H1 (cell line): ENCODE data around the gene LRRC8D. TPM values are rescaled to one million over a fixed set of nuclear protein-coding genes. Genes with fewer than 3 reads are reported as not detected.

Source experiments
- NRF1 ChIP-seq: IDR thresholded peaks from 2 replicates; pipeline ENCODE4 v1.6.1; 2011; ENCODE audit warnings: mild to moderate bottlenecking, low read depth, low read length, improper control_type of control experiment
- polyA plus RNA-seq, 7 experiments: library from polyadenylated mRNA; depleted of rRNA in 3 of 7; stranded (reverse) in 5 of 7; unstranded in 2 of 7; fragments of >200 nt in 5 of 7; fragments of 200-250 nt in 2 of 7; gene quantifications; 1 replicate in 5 of 7; 2 replicates in 1 of 7; 4 replicates in 1 of 7; pipeline versions ENCODE4 v1.2.1 to v1.2.3, GENCODE V29; 2011 to 2013; ENCODE audit warnings: missing spikeins in 2 of 7, mixed read lengths in 2 of 7
- total RNA-seq: library from RNA; stranded (reverse); fragmentation: NEBNext Ultra II Directional; extraction: Animal tissue kit (Norgen Biotek cat#: 25700); gene quantifications from 2 replicates; pipeline ENCODE4 v1.2.1, GENCODE V29; 2021

The LRRC8D gene
- total and polyA plus RNA-seq, 2 of the 8 experiments (the other 6 are each of a cell fraction or from before 2014, with no cell fraction given), result 42.0 to 58.5 TPM

- no peak for TF ChIP-seq NRF1
Measured at GRCh38 chr1:89890085-89890752, 69.4 kb downstream of the LRRC8D start (continued).
